ENCODE data around the gene LRRN1. TPM values are rescaled to one million over a fixed set of nuclear protein-coding genes. Genes with fewer than 3 reads are reported as not detected.
"Not testable (repeated sequence)": the region's sequence is repeated elsewhere in the genome, so short reads cannot be mapped to it uniquely, and the experiment has no call there.

LRRN1 gene
- total RNA-seq, 6 donors from 2014 or later = 1.0 to 4.8 (median 2.1) TPM

- WGBS, 2 donors = 90 to 100% methylated on average over 1 of the region's 1 CpG
- Histone ChIP-seq H3K4me3 (no peak overlapping the region), H3K27ac (no peak overlapping the region), H3K9me3 (peaks cover 0 to under 1% (median 0%) of the 10 kb centered on the region in 4 donors), H3K36me3 (no peaks in the 10 kb centered on the region), H3K27me3 (no peaks in the 10 kb centered on the region), H3K4me1 (no peaks in the 10 kb centered on the region)
- DNase-seq (no peak), ATAC-seq (ENCODE audit: low FRiP score in 2 of 2) (no peak)
- TF ChIP-seq, protein P1, sequence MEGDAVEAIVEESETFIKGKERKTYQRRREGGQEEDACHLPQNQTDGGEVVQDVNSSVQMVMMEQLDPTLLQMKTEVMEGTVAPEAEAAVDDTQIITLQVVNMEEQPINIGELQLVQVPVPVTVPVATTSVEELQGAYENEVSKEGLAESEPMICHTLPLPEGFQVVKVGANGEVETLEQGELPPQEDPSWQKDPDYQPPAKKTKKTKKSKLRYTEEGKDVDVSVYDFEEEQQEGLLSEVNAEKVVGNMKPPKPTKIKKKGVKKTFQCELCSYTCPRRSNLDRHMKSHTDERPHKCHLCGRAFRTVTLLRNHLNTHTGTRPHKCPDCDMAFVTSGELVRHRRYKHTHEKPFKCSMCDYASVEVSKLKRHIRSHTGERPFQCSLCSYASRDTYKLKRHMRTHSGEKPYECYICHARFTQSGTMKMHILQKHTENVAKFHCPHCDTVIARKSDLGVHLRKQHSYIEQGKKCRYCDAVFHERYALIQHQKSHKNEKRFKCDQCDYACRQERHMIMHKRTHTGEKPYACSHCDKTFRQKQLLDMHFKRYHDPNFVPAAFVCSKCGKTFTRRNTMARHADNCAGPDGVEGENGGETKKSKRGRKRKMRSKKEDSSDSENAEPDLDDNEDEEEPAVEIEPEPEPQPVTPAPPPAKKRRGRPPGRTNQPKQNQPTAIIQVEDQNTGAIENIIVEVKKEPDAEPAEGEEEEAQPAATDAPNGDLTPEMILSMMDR (IDR thresholded peaks at IDR 0.05) = no peak
- TF ChIP-seq POLR2A (IDR thresholded peaks at IDR 0.05) = no peak
- TF ChIP-seq POLR2AphosphoS5 (IDR thresholded peaks at IDR 0.05) = no peak
- no peak for TF ChIP-seq EP300 (IDR thresholded peaks at IDR 0.05)
Observed at GRCh38 chr3:3827111-3827510, 27.9 kb downstream of the LRRN1 start.

DNA sequence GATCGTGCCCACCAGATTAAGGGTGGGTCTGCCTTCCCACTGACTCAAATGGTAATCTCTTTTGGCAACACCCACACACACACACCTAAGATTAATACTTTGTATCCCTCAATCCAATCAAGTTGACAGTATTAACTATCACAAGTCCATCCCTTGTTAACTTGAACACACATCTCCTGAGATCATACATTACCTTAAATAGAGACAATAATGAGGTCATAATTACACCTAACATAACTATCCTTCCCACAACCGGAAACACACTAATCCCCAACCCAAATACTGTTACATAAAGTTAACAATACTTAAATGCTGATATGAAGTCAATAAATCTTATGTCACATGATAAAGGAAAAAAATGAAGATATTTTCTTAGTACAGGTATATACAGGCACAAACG is 29.2 kb downstream of the LRRN1 start:
- not testable (repeated sequence) for ATAC-seq (ENCODE audit: low FRiP score in 2 of 2); H3K4me3 ChIP-seq; H3K36me3 ChIP-seq; H3K4me1 ChIP-seq; DNase-seq; H3K27me3 ChIP-seq; H3K27ac ChIP-seq
- 69 to 76% methylated on average over 3 of the region's 3 CpGs for WGBS, 2 donors
- H3K9me3 ChIP-seq = peaks cover 0 to 13% (median 4%) of the 10 kb centered on the region in 4 donors

GRCh38 chr3:3836845-3837244 is 37.6 kb downstream of the LRRN1 start:
- no peak for ATAC-seq (ENCODE audit: low FRiP score in 2 of 2)
- Histone ChIP-seq H3K27ac (no peak overlapping the region), H3K4me3 (no peak overlapping the region), H3K9me3 (peaks cover 0 to 13% (median 9%) of the 10 kb centered on the region in 4 donors), H3K4me1 (no peaks in the 10 kb centered on the region), H3K27me3 (no peaks in the 10 kb centered on the region), H3K36me3 (no peaks in the 10 kb centered on the region)
- DNase-seq = no peak
- TF ChIP-seq EP300 (IDR thresholded peaks at IDR 0.05) (no peak), POLR2AphosphoS5 (IDR thresholded peaks at IDR 0.05) (no peak), POLR2A (IDR thresholded peaks at IDR 0.05) (no peak)
- TF ChIP-seq, protein P1 (IDR thresholded peaks at IDR 0.05) = no peak
- 70 to 89% methylated on average over 3 of the region's 3 CpGs for WGBS, 2 donors

DNA sequence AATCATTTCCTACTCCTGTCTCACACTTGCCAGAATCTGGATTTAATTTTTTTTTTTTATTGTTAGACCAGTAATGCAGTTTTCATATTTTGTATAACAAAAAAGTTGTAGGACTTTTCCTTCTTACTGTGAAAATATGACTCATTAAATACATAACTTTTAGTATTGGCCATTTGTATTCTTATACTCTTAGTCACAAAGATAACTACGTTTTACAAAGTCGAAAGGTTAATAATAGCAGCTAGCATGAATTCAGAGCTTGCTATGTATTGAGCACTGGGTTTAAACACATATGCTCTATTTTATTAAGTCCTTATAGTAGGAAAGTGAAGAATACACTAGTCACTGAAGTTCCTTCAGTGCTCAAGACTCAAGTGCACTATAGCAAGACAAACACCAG is 43.1 kb downstream of the LRRN1 start:
- no peak for DNase-seq

DNA sequence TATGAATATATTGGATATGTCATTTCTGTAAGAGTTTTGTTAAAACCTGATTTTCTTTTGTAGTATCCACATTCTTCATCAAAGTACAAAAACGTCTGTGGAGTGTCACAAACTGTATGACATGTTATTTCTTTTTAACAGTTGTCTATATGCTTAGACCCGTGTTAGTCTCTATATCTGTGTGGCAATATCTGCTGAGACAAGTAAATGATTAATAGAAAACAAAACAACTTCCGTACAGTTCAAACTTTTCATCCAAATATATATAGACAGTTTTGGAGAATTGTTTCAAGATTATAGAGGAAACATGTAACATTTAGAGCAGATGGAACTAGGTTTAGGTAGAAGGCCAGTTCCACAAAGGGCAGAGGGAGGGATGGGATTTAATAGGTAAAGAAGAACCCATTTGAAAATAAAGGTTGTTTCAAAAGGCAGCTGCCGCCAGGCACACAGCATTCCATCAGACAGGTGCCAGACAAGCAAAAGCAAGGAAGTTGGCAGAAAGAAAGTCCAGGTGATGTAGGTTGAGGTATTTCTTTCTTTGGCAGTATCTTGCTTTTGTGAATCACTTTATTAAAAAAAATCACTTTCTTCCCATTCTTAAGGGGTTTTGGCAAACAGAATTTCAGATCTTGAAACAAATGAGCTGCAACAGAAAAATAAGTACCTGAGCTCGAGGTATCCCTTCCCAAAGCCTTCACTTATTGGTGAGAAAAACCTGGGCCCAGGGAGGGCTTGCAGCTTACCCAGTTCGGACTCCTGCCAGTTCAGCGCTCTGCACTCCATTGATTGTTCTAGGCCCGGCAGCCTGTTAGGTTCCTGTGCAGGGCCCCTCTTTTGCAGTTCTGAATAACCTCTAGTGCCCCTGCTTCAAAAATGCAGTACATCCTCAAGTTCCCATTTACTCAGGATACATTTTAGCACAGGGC is 49.0 kb downstream of the LRRN1 start:
- H3K36me3 ChIP-seq = no peaks in the 10 kb centered on the region
- no peak for TF ChIP-seq POLR2A (IDR thresholded peaks at IDR 0.05)
- no peak for TF ChIP-seq EP300 (IDR thresholded peaks at IDR 0.05)
- TF ChIP-seq, protein P1 (IDR thresholded peaks at IDR 0.05) = no peak
- TF ChIP-seq POLR2AphosphoS5 (IDR thresholded peaks at IDR 0.05) = no peak
- no peak overlapping the region for H3K27ac ChIP-seq
- 72 to 76% methylated on average over 8 of the region's 8 CpGs for WGBS, 2 donors
- no peak overlapping the region for H3K4me3 ChIP-seq
- ATAC-seq (ENCODE audit: low FRiP score in 2 of 2) (no peak), DNase-seq (no peak)
- H3K4me1 ChIP-seq = no peaks in the 10 kb centered on the region
- no peaks in the 10 kb centered on the region for H3K27me3 ChIP-seq
- no peaks in the 10 kb centered on the region for H3K9me3 ChIP-seq

More for the DNA sequence above, 43.1 kb downstream of the LRRN1 start:
- ATAC-seq (ENCODE audit: low FRiP score in 2 of 2) = no peak
- Histone ChIP-seq H3K36me3 (no peaks in the 10 kb centered on the region), H3K27ac (no peak overlapping the region), H3K27me3 (no peaks in the 10 kb centered on the region), H3K9me3 (peaks cover 0 to 10% (median 0%) of the 10 kb centered on the region in 4 donors), H3K4me3 (no peak overlapping the region), H3K4me1 (no peaks in the 10 kb centered on the region)
- 60 to 68% methylated on average over 2 of the region's 2 CpGs for WGBS, 2 donors
- TF ChIP-seq POLR2AphosphoS5 (IDR thresholded peaks at IDR 0.05) = no peak
- no peak for TF ChIP-seq POLR2A (IDR thresholded peaks at IDR 0.05)
- TF ChIP-seq EP300 (IDR thresholded peaks at IDR 0.05) = no peak
- TF ChIP-seq, protein P1 (IDR thresholded peaks at IDR 0.05) = no peak
